G401.6 (cell line): ENCODE data around the gene AFG1L.
"Not testable (repeated sequence)": the region's sequence is repeated elsewhere in the genome, so short reads cannot be mapped to it uniquely, and the experiment has no call there.

ENCODE experiments used
- FAIRE-seq: peaks from 2 replicates; lab custom pipeline; 2012; peaks lifted over from hg19 to GRCh38; lab: Jason Lieb, UNC

Gene AFG1L

GRCh38 chr6:108558372-108559096 lies 263.7 kb downstream of the AFG1L start:
- FAIRE-seq, result peak; percentile 83

GRCh38 chr6:108559097-108559883 lies 264.4 kb downstream of the AFG1L start:
- FAIRE-seq, result no peak

GRCh38 chr6:108559884-108560462 lies 265.1 kb downstream of the AFG1L start:
- FAIRE-seq, result no peak

- no peak for FAIRE-seq
These were observed 265.8 kb downstream of the AFG1L start, which contains the start of gene FOXO3 for GRCh38 chr6:108560463-108561308. FOXO3 (plus strand) TSS chr6:108560917; CDS start chr6:108561209, 292 bp downstream.

GRCh38 chr6:108561309-108561647 lies 266.4 kb downstream of the AFG1L start:
- FAIRE-seq, result not testable (repeated sequence)

GRCh38 chr6:108561742-108562502 lies 267.1 kb downstream of the AFG1L start:
- FAIRE-seq, result no peak

- FAIRE-seq, result no peak
These were observed 267.7 kb downstream of the AFG1L start for GRCh38 chr6:108562503-108562993.

- no peak for FAIRE-seq
These were observed 268.4 kb downstream of the AFG1L start for GRCh38 chr6:108563292-108563691.

GRCh38 chr6:108564178-108564577 lies 269.3 kb downstream of the AFG1L start:
- FAIRE-seq, result no peak

- no peak for FAIRE-seq
These were observed 270.4 kb downstream of the AFG1L start for GRCh38 chr6:108565091-108565766.

- no peak for FAIRE-seq
These were observed 271.0 kb downstream of the AFG1L start for GRCh38 chr6:108565893-108566292.

- FAIRE-seq, result no peak
These were observed 271.6 kb downstream of the AFG1L start for GRCh38 chr6:108566406-108566805.

- no peak for FAIRE-seq
These were observed 273.2 kb downstream of the AFG1L start for GRCh38 chr6:108568101-108568500.

- FAIRE-seq, result no peak
These were observed 273.9 kb downstream of the AFG1L start for GRCh38 chr6:108568551-108569305.

GRCh38 chr6:108570517-108570916 lies 275.7 kb downstream of the AFG1L start:
- peak; percentile 45 for FAIRE-seq

- FAIRE-seq, result no peak
These were observed 279.7 kb downstream of the AFG1L start for GRCh38 chr6:108574457-108575141.
